ENCODE results near the gene ALAS1. TPM values are rescaled to one million over a fixed set of nuclear protein-coding genes. Genes with fewer than 3 reads are reported as not detected.

Gene ALAS1
- polyA plus RNA-seq, 1 donor (not counting 4 experiments of a cell fraction or from before 2014, with no cell fraction given): 74.1 TPM

- no peak overlapping the region for H3K4me3 ChIP-seq (ENCODE audit: control insufficient read depth in 2 of 3, extremely low read depth in 1 of 3, insufficient read depth in 2 of 3, low read depth in 1 of 3, low read length in 3 of 3)
- no peak for DNase-seq (ENCODE audit: low read depth, low spot score)
- no peak overlapping the region for H3K4me2 ChIP-seq (ENCODE audit: control insufficient read depth, extremely low read depth, insufficient read depth, low read depth, low read length)
- dilution Hi-C loops (cut with MboI; ENCODE audit: extremely low pct_ligation_motif_present, low sequenced_read_pairs): no loop called here
- H3K27me3 ChIP-seq (ENCODE audit: control insufficient read depth, extremely low read depth, insufficient read depth, low read length): no peaks in the 10 kb centered on the region
- no peak overlapping the region for H3K9ac ChIP-seq (ENCODE audit: control insufficient read depth, extremely low read depth, insufficient read depth, low read length)
- no peaks in the 10 kb centered on the region for H3K9me3 ChIP-seq (ENCODE audit: control insufficient read depth, low read depth, low read length)
- no peaks in the 10 kb centered on the region for H3K9me1 ChIP-seq (ENCODE audit: control insufficient read depth, extremely low read depth, insufficient read depth, low read length)
- H2AFZ ChIP-seq (ENCODE audit: control insufficient read depth, low read length): no peak overlapping the region
- TF ChIP-seq EZH2 (IDR thresholded peaks at IDR 0.05; ENCODE audit: low read length) (no peak), CTCF (optimal IDR thresholded peaks at IDR 0.05 in 1 of 3, IDR thresholded peaks at IDR 0.05 in 1 of 3, conservative IDR thresholded peaks at IDR 0.05 in 1 of 3; ENCODE audit: extremely low read depth in 1 of 3, insufficient read depth in 2 of 3, low read length in 3 of 3) (no peak)
- H3K27ac ChIP-seq (ENCODE audit: control insufficient read depth, insufficient read depth, low read length): no peak overlapping the region
- peaks cover 4% of the 10 kb centered on the region for H4K20me1 ChIP-seq (ENCODE audit: control insufficient read depth, extremely low read depth, insufficient read depth, low read length)
- FAIRE-seq: no peak
- H3K79me2 ChIP-seq (ENCODE audit: control insufficient read depth, insufficient read depth, low read length): peaks cover 5% of the 10 kb centered on the region
- H3K4me1 ChIP-seq (ENCODE audit: control insufficient read depth, extremely low read depth, insufficient read depth, low read length): peaks cover 11% of the 10 kb centered on the region
- peaks cover 38 to 49% of the 10 kb centered on the region in 2 experiments for H3K36me3 ChIP-seq (ENCODE audit: control insufficient read depth in 2 of 2, extremely low read depth in 1 of 2, insufficient read depth in 2 of 2, low read length in 2 of 2)
Observed at GRCh38 chr3:52254608-52255007, 56.6 kb downstream of the ALAS1 start.

GRCh38 chr3:52256159-52256558, 58.2 kb downstream of the ALAS1 start:
- H2AFZ ChIP-seq (ENCODE audit: control insufficient read depth, low read length): no peak overlapping the region
- H3K4me3 ChIP-seq (ENCODE audit: control insufficient read depth in 2 of 3, extremely low read depth in 1 of 3, insufficient read depth in 2 of 3, low read depth in 1 of 3, low read length in 3 of 3): no peak overlapping the region
- TF ChIP-seq EZH2 (IDR thresholded peaks at IDR 0.05; ENCODE audit: low read length) (no peak), CTCF (optimal IDR thresholded peaks at IDR 0.05 in 1 of 3, IDR thresholded peaks at IDR 0.05 in 1 of 3, conservative IDR thresholded peaks at IDR 0.05 in 1 of 3; ENCODE audit: extremely low read depth in 1 of 3, insufficient read depth in 2 of 3, low read length in 3 of 3) (no peak)
- H3K9me1 ChIP-seq (ENCODE audit: control insufficient read depth, extremely low read depth, insufficient read depth, low read length): no peaks in the 10 kb centered on the region
- peaks cover 32 to 43% of the 10 kb centered on the region in 2 experiments for H3K36me3 ChIP-seq (ENCODE audit: control insufficient read depth in 2 of 2, extremely low read depth in 1 of 2, insufficient read depth in 2 of 2, low read length in 2 of 2)
- no peak overlapping the region for H3K27ac ChIP-seq (ENCODE audit: control insufficient read depth, insufficient read depth, low read length)
- no peaks in the 10 kb centered on the region for H3K27me3 ChIP-seq (ENCODE audit: control insufficient read depth, extremely low read depth, insufficient read depth, low read length)
- H3K9ac ChIP-seq (ENCODE audit: control insufficient read depth, extremely low read depth, insufficient read depth, low read length): no peak overlapping the region
- dilution Hi-C loops (cut with MboI; ENCODE audit: extremely low pct_ligation_motif_present, low sequenced_read_pairs): no loop called here
- peaks cover 6% of the 10 kb centered on the region for H3K79me2 ChIP-seq (ENCODE audit: control insufficient read depth, insufficient read depth, low read length)
- H4K20me1 ChIP-seq (ENCODE audit: control insufficient read depth, extremely low read depth, insufficient read depth, low read length): peaks cover 4% of the 10 kb centered on the region
- FAIRE-seq (no peak), DNase-seq (ENCODE audit: low read depth, low spot score) (no peak)
- H3K9me3 ChIP-seq (ENCODE audit: control insufficient read depth, low read depth, low read length): no peaks in the 10 kb centered on the region
- no peak overlapping the region for H3K4me2 ChIP-seq (ENCODE audit: control insufficient read depth, extremely low read depth, insufficient read depth, low read depth, low read length)
- peaks cover 11% of the 10 kb centered on the region for H3K4me1 ChIP-seq (ENCODE audit: control insufficient read depth, extremely low read depth, insufficient read depth, low read length)
